OCI-LY1 (cell line): ENCODE data around the gene DUSP22.

Experiments
- H2AFZ ChIP-seq: fragments of 200-600 bp; sonication (generic), shearing (Covaris generic); 2 replicates; pipeline ENCODE4 v1.6.0; 2014; ENCODE audit warnings: antibody characterized with exemption, mild to moderate bottlenecking, low read length
- H3F3A ChIP-seq: fragments of 200-600 bp; sonication (generic), shearing (Covaris generic); 2 replicates; pipeline ENCODE4 v1.6.0; 2014; ENCODE audit warnings: mild to moderate bottlenecking, antibody characterized with exemption, low read length, moderate library complexity; ENCODE audit not compliant: insufficient read depth
- H3K27ac ChIP-seq: fragments of 200-600 bp; sonication (generic); 2 replicates; pipeline ENCODE4 v1.5.1; 2014; ENCODE audit warnings: low read length, mixed run types, mild to moderate bottlenecking, low read depth; ENCODE audit not compliant: poor library complexity, severe bottlenecking
- H3K27me3 ChIP-seq: fragments of 200-600 bp; sonication (generic); 2 replicates; pipeline ENCODE4 v1.6.0; 2014; ENCODE audit warnings: antibody characterized with exemption, mild to moderate bottlenecking, low read length, moderate library complexity; ENCODE audit not compliant: insufficient read depth
- H3K36me3 ChIP-seq: fragments of 200-600 bp; sonication (generic); 2 replicates; pipeline ENCODE4 v1.6.1; 2014; ENCODE audit warnings: mild to moderate bottlenecking, antibody characterized with exemption, low read length, moderate library complexity, mixed read lengths; ENCODE audit not compliant: insufficient read depth
- H3K4me1 ChIP-seq: fragments of 200-600 bp; sonication (generic); 2 replicates; pipeline ENCODE4 v1.5.1; 2014; ENCODE audit warnings: mild to moderate bottlenecking, low read length, moderate library complexity; ENCODE audit not compliant: insufficient read depth, severe bottlenecking
- H3K4me2 ChIP-seq: fragments of 200-600 bp; sonication (generic), shearing (Covaris generic); 2 replicates; pipeline ENCODE4 v1.6.1; 2014; ENCODE audit warnings: low read length
- H3K4me3 ChIP-seq: fragments of 200-600 bp; sonication (generic); 2 replicates; pipeline ENCODE4 v1.5.1; 2014; ENCODE audit warnings: low read length, low read depth, mild to moderate bottlenecking, mixed read lengths; ENCODE audit not compliant: poor library complexity, severe bottlenecking
- H3K79me2 ChIP-seq: fragments of 200-600 bp; shearing (Covaris generic); 2 replicates; pipeline ENCODE4 v1.6.1; 2016; ENCODE audit warnings: mixed run types, low read length, mixed read lengths; ENCODE audit not compliant: insufficient read depth
- H3K9ac ChIP-seq: fragments of 200-600 bp; sonication (generic), shearing (Covaris generic); 2 replicates; pipeline ENCODE4 v1.6.1; 2014; ENCODE audit warnings: mild to moderate bottlenecking, low read length, mixed read lengths
- H3K9me2 ChIP-seq: fragments of 200-600 bp; sonication (generic), shearing (Covaris generic); 2 replicates; pipeline ENCODE4 v1.6.1; 2014; ENCODE audit warnings: low read depth, mild to moderate bottlenecking, low read length, mixed read lengths
- H3K9me3 ChIP-seq: fragments of 200-600 bp; shearing (Covaris generic); 2 replicates; pipeline ENCODE4 v1.6.1; 2014; ENCODE audit warnings: low read length, mixed read lengths
- H4K20me1 ChIP-seq: fragments of 200-600 bp; sonication (generic), shearing (Covaris generic); 2 replicates; pipeline ENCODE4 v1.6.0; 2016; ENCODE audit warnings: mild to moderate bottlenecking, low read length; ENCODE audit not compliant: insufficient read depth
- CTCF ChIP-seq: fragments of 200-600 bp; sonication (generic), shearing (Covaris generic); IDR thresholded peaks from 2 replicates; pipeline ENCODE4 v1.5.1; 2017; ENCODE audit warnings: mild to moderate bottlenecking, antibody characterized with exemption, low read length, moderate library complexity, mixed read lengths
- EZH2 ChIP-seq: fragments of 200-600 bp; sonication (generic), shearing (Covaris generic); IDR thresholded peaks from 2 replicates; pipeline ENCODE4 v1.8.0; 2017; ENCODE audit warnings: borderline replicate concordance, mixed run types, mild to moderate bottlenecking, antibody characterized with exemption, low read length, moderate library complexity, mixed read lengths

The DUSP22 gene

DNA sequence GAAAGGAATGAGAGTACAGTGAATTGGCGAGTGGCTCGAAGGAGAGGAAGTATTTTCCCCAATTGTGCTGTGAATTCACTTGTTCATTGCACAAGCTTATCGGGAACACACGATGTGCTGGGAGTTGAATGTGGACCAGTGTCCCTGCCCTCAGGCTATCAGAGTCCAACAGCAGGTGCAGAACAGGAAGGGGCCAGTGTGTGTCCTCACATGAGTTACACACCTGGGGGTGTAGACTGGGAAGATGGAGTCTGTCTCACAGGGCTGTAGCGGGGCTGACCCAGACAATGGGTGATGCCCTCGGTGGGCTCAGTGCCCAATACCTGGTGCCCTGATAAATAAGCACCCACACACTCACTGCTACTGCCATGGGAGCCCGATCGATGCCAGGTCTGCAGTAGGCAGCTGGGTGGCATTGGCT, 14.4 kb downstream of the DUSP22 start:
- H3K27ac ChIP-seq, result no peak overlapping the region
- TF ChIP-seq EZH2, result no peak
- no peak for TF ChIP-seq CTCF
- H3K79me2 ChIP-seq, result no peaks in the 10 kb centered on the region
- H3K4me2 ChIP-seq, result no peak overlapping the region
- H3K4me1 ChIP-seq, result no peaks in the 10 kb centered on the region
- H3K36me3 ChIP-seq, result no peaks in the 10 kb centered on the region
- no peaks in the 10 kb centered on the region for H3K9me2 ChIP-seq
- no peaks in the 10 kb centered on the region for H3F3A ChIP-seq
- no peaks in the 10 kb centered on the region for H3K27me3 ChIP-seq
- no peak overlapping the region for H3K9ac ChIP-seq
- H3K9me3 ChIP-seq, result no peaks in the 10 kb centered on the region
- H4K20me1 ChIP-seq, result no peaks in the 10 kb centered on the region
- no peak overlapping the region for H3K4me3 ChIP-seq
- H2AFZ ChIP-seq, result no peak overlapping the region

GRCh38 chr6:307065-307814, 15.0 kb downstream of the DUSP22 start:
- Histone ChIP-seq H3K9ac (no peak overlapping the region), H3K27ac (no peak overlapping the region), H3K4me3 (no peak overlapping the region), H3K4me2 (no peak overlapping the region), H3K4me1 (peaks cover 1% of the 10 kb centered on the region), H2AFZ (no peak overlapping the region), H3K27me3 (no peaks in the 10 kb centered on the region), H3K36me3 (no peaks in the 10 kb centered on the region), H3K9me3 (no peaks in the 10 kb centered on the region), H3F3A (no peaks in the 10 kb centered on the region), H3K79me2 (no peaks in the 10 kb centered on the region), H3K9me2 (no peaks in the 10 kb centered on the region), H4K20me1 (no peaks in the 10 kb centered on the region)
- TF ChIP-seq EZH2 (no peak), CTCF (no peak)

DNA sequence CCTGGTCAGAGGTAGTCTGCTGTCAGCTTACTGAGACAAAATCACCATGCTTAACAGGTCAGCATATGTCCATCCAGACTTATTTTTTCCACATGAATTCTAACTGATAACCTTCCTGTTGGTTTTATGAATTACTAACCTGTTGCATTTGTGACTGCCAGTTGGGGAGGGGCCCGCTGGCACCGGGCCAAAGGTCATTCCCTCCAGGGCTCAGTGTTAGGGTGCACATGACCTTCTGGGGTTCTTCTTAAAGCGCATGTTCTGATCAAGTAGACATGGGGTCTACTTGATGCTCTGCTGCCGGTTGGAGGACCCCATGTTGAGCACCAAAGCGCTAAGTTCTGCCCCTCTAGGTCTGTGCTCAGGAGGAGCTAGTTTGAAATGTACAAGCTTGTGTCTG, 15.6 kb downstream of the DUSP22 start:
- TF ChIP-seq EZH2 (no peak), CTCF (no peak)
- no peak overlapping the region for H2AFZ ChIP-seq
- H3K4me1 ChIP-seq, result peaks cover 7% of the 10 kb centered on the region
- no peaks in the 10 kb centered on the region for H3K9me3 ChIP-seq
- H3K4me3 ChIP-seq, result no peak overlapping the region
- H3K79me2 ChIP-seq, result no peaks in the 10 kb centered on the region
- H3K27me3 ChIP-seq, result no peaks in the 10 kb centered on the region
- H3F3A ChIP-seq, result no peaks in the 10 kb centered on the region
- H3K4me2 ChIP-seq, result no peak overlapping the region
- H3K27ac ChIP-seq, result no peak overlapping the region
- H3K9me2 ChIP-seq, result no peaks in the 10 kb centered on the region
- H3K36me3 ChIP-seq, result no peaks in the 10 kb centered on the region
- no peaks in the 10 kb centered on the region for H4K20me1 ChIP-seq
- no peak overlapping the region for H3K9ac ChIP-seq
